ENCODE measurements around the gene BEGAIN.

- TF ChIP-seq POLR2A (IDR thresholded peaks at IDR 0.05; ENCODE audit: extremely low read depth, insufficient read length) (no peak), MAX (IDR thresholded peaks at IDR 0.05; ENCODE audit: low read depth, low read length) (no peak), MYC (IDR thresholded peaks at IDR 0.05; ENCODE audit: low read depth, low read length) (no peak)
- TF ChIP-seq, protein P1, sequence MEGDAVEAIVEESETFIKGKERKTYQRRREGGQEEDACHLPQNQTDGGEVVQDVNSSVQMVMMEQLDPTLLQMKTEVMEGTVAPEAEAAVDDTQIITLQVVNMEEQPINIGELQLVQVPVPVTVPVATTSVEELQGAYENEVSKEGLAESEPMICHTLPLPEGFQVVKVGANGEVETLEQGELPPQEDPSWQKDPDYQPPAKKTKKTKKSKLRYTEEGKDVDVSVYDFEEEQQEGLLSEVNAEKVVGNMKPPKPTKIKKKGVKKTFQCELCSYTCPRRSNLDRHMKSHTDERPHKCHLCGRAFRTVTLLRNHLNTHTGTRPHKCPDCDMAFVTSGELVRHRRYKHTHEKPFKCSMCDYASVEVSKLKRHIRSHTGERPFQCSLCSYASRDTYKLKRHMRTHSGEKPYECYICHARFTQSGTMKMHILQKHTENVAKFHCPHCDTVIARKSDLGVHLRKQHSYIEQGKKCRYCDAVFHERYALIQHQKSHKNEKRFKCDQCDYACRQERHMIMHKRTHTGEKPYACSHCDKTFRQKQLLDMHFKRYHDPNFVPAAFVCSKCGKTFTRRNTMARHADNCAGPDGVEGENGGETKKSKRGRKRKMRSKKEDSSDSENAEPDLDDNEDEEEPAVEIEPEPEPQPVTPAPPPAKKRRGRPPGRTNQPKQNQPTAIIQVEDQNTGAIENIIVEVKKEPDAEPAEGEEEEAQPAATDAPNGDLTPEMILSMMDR (IDR thresholded peaks at IDR 0.05; ENCODE audit: low read depth, low read length), result no peak
These were observed 26.2 kb downstream of the BEGAIN start for GRCh38 chr14:100561005-100561404.

Data from NB4 (cell line).